D341Med (cell line): ENCODE data around the gene FBLN1.
"Not testable (repeated sequence)": the region's sequence is repeated elsewhere in the genome, so short reads cannot be mapped to it uniquely, and the experiment has no call there.

Source experiments
- DNase-seq: peaks from one replicate; pipeline ENCODE4 v3.0.0; 2012; ENCODE audit warnings: low spot score

Gene FBLN1

GRCh38 chr22:45585946-45586540, 83.4 kb downstream of the FBLN1 start:
- DNase-seq, result no peak

- DNase-seq, result no peak
These were observed 84.1 kb downstream of the FBLN1 start for GRCh38 chr22:45586651-45587405.

GRCh38 chr22:45587638-45588505, 85.2 kb downstream of the FBLN1 start:
- no peak for DNase-seq

- DNase-seq, result no peak
These were observed 86.9 kb downstream of the FBLN1 start for GRCh38 chr22:45589556-45589955.

GRCh38 chr22:45590262-45590661, 87.6 kb downstream of the FBLN1 start:
- DNase-seq, result no peak

- DNase-seq, result not testable (repeated sequence)
These were observed 89.0 kb downstream of the FBLN1 start for GRCh38 chr22:45591633-45592213.

GRCh38 chr22:45594123-45594941, 91.6 kb downstream of the FBLN1 start:
- no peak for DNase-seq

GRCh38 chr22:45597460-45598192, 94.9 kb downstream of the FBLN1 start:
- DNase-seq, result no peak

- DNase-seq, result no peak
These were observed 96.0 kb downstream of the FBLN1 start for GRCh38 chr22:45598596-45599217.

- no peak for DNase-seq
These were observed 97.3 kb downstream of the FBLN1 start for GRCh38 chr22:45599836-45600577.

- no peak for DNase-seq
These were observed 98.4 kb downstream of the FBLN1 start for GRCh38 chr22:45600790-45601730.

- no peak for DNase-seq
These were observed 99.5 kb downstream of the FBLN1 start for GRCh38 chr22:45602004-45602733.

GRCh38 chr22:45602824-45603595, 100.3 kb downstream of the FBLN1 start:
- peak; percentile 76 for DNase-seq

- DNase-seq, result no peak
These were observed 100.9 kb downstream of the FBLN1 start for GRCh38 chr22:45603619-45604018.

- not testable (repeated sequence) for DNase-seq
These were observed 105.4 kb downstream of the FBLN1 start for GRCh38 chr22:45608045-45608444.

- no peak for DNase-seq
These were observed 106.1 kb downstream of the FBLN1 start for GRCh38 chr22:45608763-45609180.

- DNase-seq, result no peak
These were observed 109.8 kb downstream of the FBLN1 start for GRCh38 chr22:45612451-45612901.
